ENCODE results near the gene HIP1R.

GRCh38 chr12:122875590-122876220, 40.4 kb downstream of the HIP1R start:
- TF ChIP-seq MEIS1 (CRISPR knock-in tag; IDR thresholded peaks at IDR 0.05; ENCODE audit: borderline replicate concordance) (no peak), MTF1 (CRISPR knock-in tag; IDR thresholded peaks at IDR 0.05) (no peak), SP4 (CRISPR knock-in tag; IDR thresholded peaks at IDR 0.05) (no peak), ETV6 (CRISPR knock-in tag; conservative IDR thresholded peaks at IDR 0.05) (no peak), DPF2 (CRISPR knock-in tag; IDR thresholded peaks at IDR 0.05; ENCODE audit: borderline replicate concordance, low read depth) (no peak)

All from HepG2 (cell line).